ENCODE measurements around the gene HYOU1.

HYOU1 gene

GRCh38 chr11:118996926-118997626 lies 59.9 kb downstream of the HYOU1 start:
- peaks cover 5% of the 10 kb centered on the region for H3K27me3 Mint-ChIP-seq (ENCODE audit: low read depth, poor library complexity)
- H3K4me3 Mint-ChIP-seq: peak overlapping the region; percentile 97
- H3K4me1 Mint-ChIP-seq: peaks cover 42% of the 10 kb centered on the region
- H3K9me3 Mint-ChIP-seq: peaks cover 19% of the 10 kb centered on the region
- no peak for DNase-seq
- TF ChIP-seq CTCF (IDR thresholded peaks at IDR 0.05): no peak
- H3K36me3 Mint-ChIP-seq (ENCODE audit: low read depth): peaks cover 48% of the 10 kb centered on the region
- no peak overlapping the region for H3K27ac Mint-ChIP-seq
